Mesenchymal stem cell (in vitro differentiated cells and primary cell): ENCODE results near the gene ZNF407.

Experiments
- DNase-seq: peaks from one replicate; pipeline ENCODE4 v3.0.0-alpha.2; 2013
- H2AFZ ChIP-seq: one replicate; pipeline ENCODE4 v1.6.1; 2013; ENCODE audit warnings: low read depth, mild to moderate bottlenecking, control low read depth, inconsistent platforms, low read length, moderate library complexity
- H2AK5ac ChIP-seq: 2 replicates; pipeline ENCODE4 v1.6.1; 2013; ENCODE audit warnings: low read length, moderate library complexity, mild to moderate bottlenecking, inconsistent platforms; ENCODE audit not compliant: severe bottlenecking
- H2BK120ac ChIP-seq: one replicate; pipeline ENCODE4 v1.6.1; 2013; ENCODE audit warnings: low read depth, mild to moderate bottlenecking, inconsistent platforms, low read length, moderate library complexity
- H2BK12ac ChIP-seq, 2 experiments: one replicate each; pipeline ENCODE4 v1.6.1; 2013; ENCODE audit warnings: inconsistent platforms in 2 of 2, low read length in 2 of 2, mild to moderate bottlenecking in 2 of 2, moderate library complexity in 2 of 2, control low read depth in 1 of 2
- H2BK15ac ChIP-seq: one replicate; pipeline ENCODE4 v1.6.1; 2013; ENCODE audit warnings: mild to moderate bottlenecking, low read depth, inconsistent platforms; ENCODE audit not compliant: poor library complexity, severe bottlenecking
- H2BK5ac ChIP-seq: 2 replicates; pipeline ENCODE4 v1.6.1; 2013; ENCODE audit warnings: low read depth, mild to moderate bottlenecking, low read length, control low read depth, inconsistent platforms; ENCODE audit not compliant: poor library complexity, severe bottlenecking
- H3K14ac ChIP-seq, 2 experiments: one replicate each; pipeline ENCODE4 v1.6.1; 2013; ENCODE audit warnings: inconsistent platforms in 2 of 2, low read length in 2 of 2, control low read depth in 1 of 2, mild to moderate bottlenecking in 1 of 2, moderate library complexity in 1 of 2
- H3K18ac ChIP-seq, 2 experiments: one replicate each; pipeline ENCODE4 v1.6.1; 2013; ENCODE audit warnings: inconsistent platforms in 2 of 2, low read length in 2 of 2, control low read depth in 1 of 2, low read depth in 1 of 2, mild to moderate bottlenecking in 1 of 2
- H3K23ac ChIP-seq, 2 experiments: one replicate each; pipeline ENCODE4 v1.6.1; 2013; ENCODE audit warnings: inconsistent platforms in 2 of 2, low read length in 2 of 2, mild to moderate bottlenecking in 2 of 2, moderate library complexity in 2 of 2, control low read depth in 1 of 2
- H3K27ac ChIP-seq: 2 replicates; pipeline ENCODE4 v1.5.1; 2013; ENCODE audit warnings: mild to moderate bottlenecking, moderate library complexity, low read length, control low read depth, inconsistent platforms; ENCODE audit not compliant: poor library complexity, severe bottlenecking
- H3K27me3 ChIP-seq, 2 experiments: 2 replicates each; pipeline versions ENCODE4 v1.6.1 to v1.7.0; 2013; ENCODE audit warnings: low read length in 2 of 2, mild to moderate bottlenecking in 2 of 2, moderate library complexity in 2 of 2, control low read depth in 1 of 2, inconsistent platforms in 1 of 2; ENCODE audit not compliant: control insufficient read depth in 1 of 2, insufficient read depth in 1 of 2
- H3K36me3 ChIP-seq, 2 experiments: 2 replicates each; pipeline versions ENCODE4 v1.6.1 to v1.7.0; 2013; ENCODE audit warnings: low read length in 2 of 2, control low read depth in 1 of 2, inconsistent platforms in 1 of 2, low read depth in 1 of 2, mild to moderate bottlenecking in 1 of 2; ENCODE audit not compliant: insufficient read depth in 2 of 2, control insufficient read depth in 1 of 2
- H3K4ac ChIP-seq, 2 experiments: one replicate each; pipeline ENCODE4 v1.6.1; 2013; ENCODE audit warnings: inconsistent platforms in 2 of 2, low read length in 2 of 2, mild to moderate bottlenecking in 2 of 2, moderate library complexity in 2 of 2, control low read depth in 1 of 2, low read depth in 1 of 2
- H3K4me1 ChIP-seq: 2 replicates; pipeline ENCODE4 v1.6.1; 2013; ENCODE audit warnings: low read depth, low read length, control low read depth; ENCODE audit not compliant: control insufficient read depth, insufficient read depth
- H3K4me2 ChIP-seq: 2 replicates; pipeline ENCODE4 v1.6.1; 2013; ENCODE audit warnings: low read length, mild to moderate bottlenecking, inconsistent platforms; ENCODE audit not compliant: poor library complexity, severe bottlenecking
- H3K4me3 ChIP-seq, 2 experiments: 2 replicates each; pipeline versions ENCODE4 v1.5.1 to v1.7.0; 2013; ENCODE audit warnings: low read length in 2 of 2, mild to moderate bottlenecking in 2 of 2, control low read depth in 1 of 2, low read depth in 1 of 2; ENCODE audit not compliant: insufficient read depth in 1 of 2
- H3K79me1 ChIP-seq: replicated peaks from 2 replicates; pipeline ENCODE4 v1.6.1; 2013; ENCODE audit warnings: mild to moderate bottlenecking, control low read depth, low read length, inconsistent platforms; ENCODE audit not compliant: poor library complexity, severe bottlenecking
- H3K9ac ChIP-seq: 2 replicates; pipeline ENCODE4 v1.7.0; 2013; ENCODE audit warnings: mild to moderate bottlenecking, low read length, moderate library complexity
- H3K9me3 ChIP-seq: 2 replicates; pipeline ENCODE4 v1.7.0; 2013; ENCODE audit warnings: mild to moderate bottlenecking, low read length; ENCODE audit not compliant: control insufficient read depth
- H4K8ac ChIP-seq: one replicate; pipeline ENCODE4 v1.6.1; 2013; ENCODE audit warnings: inconsistent platforms, mild to moderate bottlenecking, low read length, moderate library complexity
- H4K91ac ChIP-seq: one replicate; pipeline ENCODE4 v1.6.1; 2013; ENCODE audit warnings: mild to moderate bottlenecking, low read length, inconsistent platforms
- WGBS: methylation state at CpG from one replicate; pipeline ENCODE4 v1.1.7; 2013; ENCODE audit warnings: mixed read lengths; 5-methylcytosine and 5-hydroxymethylcytosine counted together

The ZNF407 gene

DNA sequence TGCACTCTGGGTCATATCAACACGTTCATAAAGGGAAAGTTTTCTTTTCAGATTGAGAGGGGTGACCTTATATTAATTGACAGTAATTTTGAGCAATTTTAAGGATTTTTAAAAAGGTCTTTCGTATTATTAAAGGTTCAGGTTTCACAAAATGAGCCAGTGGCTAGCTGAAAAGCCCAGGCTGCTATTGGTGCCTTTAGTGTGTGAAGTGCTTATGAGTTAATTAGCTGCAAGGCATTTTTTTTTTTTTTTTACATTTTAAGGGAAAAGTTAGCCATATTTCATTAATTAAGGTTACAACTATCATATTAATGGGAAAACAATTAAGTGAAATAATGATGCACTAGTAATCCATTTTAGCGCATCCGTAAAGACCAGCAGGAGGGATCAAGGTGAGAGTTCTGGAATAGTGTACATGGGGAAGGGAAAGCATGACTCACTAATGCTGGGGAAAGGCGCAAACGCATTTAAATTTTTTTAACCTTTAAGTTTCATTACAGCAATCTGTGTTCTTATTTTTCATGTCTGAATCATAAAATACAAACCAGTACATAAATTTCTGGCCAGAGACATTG lies 200.0 kb downstream of the ZNF407 start:
- Histone ChIP-seq H4K91ac (no peak overlapping the region), H3K23ac (no peak overlapping the region), H3K4me1 (peaks cover 2% of the 10 kb centered on the region), H2AFZ (no peak overlapping the region), H3K27me3 (no peaks in the 10 kb centered on the region), H4K8ac (no peak overlapping the region), H3K14ac (no peak overlapping the region), H2BK120ac (no peak overlapping the region), H3K9me3 (no peaks in the 10 kb centered on the region), H2BK5ac (no peak overlapping the region), H3K18ac (no peak overlapping the region), H3K36me3 (no peaks in the 10 kb centered on the region), H2BK15ac (no peak overlapping the region), H2AK5ac (no peak overlapping the region), H3K4ac (no peak overlapping the region), H2BK12ac (no peak overlapping the region), H3K27ac (no peak overlapping the region), H3K9ac (peak overlapping the region; percentile 71), H3K4me2 (no peak overlapping the region), H3K4me3 (peak overlapping the region in 1 of 2 experiments; percentile 65), H3K79me1 (peaks cover 4% of the 10 kb centered on the region)
- no peak for DNase-seq
- WGBS = 94% methylated on average over 4 of the region's 6 CpGs

- H3K79me1 ChIP-seq = peaks cover 4% of the 10 kb centered on the region
- H2BK15ac ChIP-seq = no peak overlapping the region
- H2BK12ac ChIP-seq = no peak overlapping the region
- H3K18ac ChIP-seq = no peak overlapping the region
- no peak overlapping the region for H3K23ac ChIP-seq
- peaks cover 2% of the 10 kb centered on the region for H3K4me1 ChIP-seq
- H3K27ac ChIP-seq = no peak overlapping the region
- 91% methylated on average over 1 of the region's 2 CpGs for WGBS
- no peaks in the 10 kb centered on the region for H3K36me3 ChIP-seq
- no peak overlapping the region for H3K4me2 ChIP-seq
- H4K91ac ChIP-seq = no peak overlapping the region
- H2AK5ac ChIP-seq = no peak overlapping the region
- no peaks in the 10 kb centered on the region for H3K27me3 ChIP-seq
- H2AFZ ChIP-seq = no peak overlapping the region
- H2BK120ac ChIP-seq = no peak overlapping the region
- H3K9me3 ChIP-seq = no peaks in the 10 kb centered on the region
- H2BK5ac ChIP-seq = no peak overlapping the region
- H4K8ac ChIP-seq = no peak overlapping the region
- DNase-seq = no peak
- H3K4ac ChIP-seq = no peak overlapping the region
- H3K14ac ChIP-seq = no peak overlapping the region
- no peak overlapping the region for H3K9ac ChIP-seq
- no peak overlapping the region for H3K4me3 ChIP-seq
Measured at GRCh38 chr18:74799542-74799941, 201.9 kb downstream of the ZNF407 start.

- no peak overlapping the region for H4K8ac ChIP-seq
- DNase-seq = no peak
- H3K27ac ChIP-seq = no peak overlapping the region
- H4K91ac ChIP-seq = no peak overlapping the region
- no peaks in the 10 kb centered on the region for H3K9me3 ChIP-seq
- no peak overlapping the region for H3K4me3 ChIP-seq
- peaks cover 4% of the 10 kb centered on the region for H3K79me1 ChIP-seq
- no peak overlapping the region for H3K18ac ChIP-seq
- H3K9ac ChIP-seq = no peak overlapping the region
- H3K4ac ChIP-seq = no peak overlapping the region
- no peak overlapping the region for H3K14ac ChIP-seq
- H2BK12ac ChIP-seq = no peak overlapping the region
- no peak overlapping the region for H3K4me2 ChIP-seq
- H2AK5ac ChIP-seq = no peak overlapping the region
- no peak overlapping the region for H3K23ac ChIP-seq
- H3K4me1 ChIP-seq = peaks cover 2% of the 10 kb centered on the region
- no peak overlapping the region for H2BK5ac ChIP-seq
- no peaks in the 10 kb centered on the region for H3K36me3 ChIP-seq
- H2AFZ ChIP-seq = no peak overlapping the region
- H2BK120ac ChIP-seq = no peak overlapping the region
- H3K27me3 ChIP-seq = no peaks in the 10 kb centered on the region
- no peak overlapping the region for H2BK15ac ChIP-seq
Measured at GRCh38 chr18:74800098-74800497, 202.4 kb downstream of the ZNF407 start.

GRCh38 chr18:74803117-74803516 lies 205.4 kb downstream of the ZNF407 start:
- H3K9ac ChIP-seq = peak overlapping the region; percentile 77
- H4K8ac ChIP-seq = no peak overlapping the region
- H3K4me1 ChIP-seq = peaks cover 5% of the 10 kb centered on the region
- H3K4ac ChIP-seq = no peak overlapping the region
- no peak overlapping the region for H3K23ac ChIP-seq
- 84% methylated on average over 4 of the region's 4 CpGs for WGBS
- H2BK15ac ChIP-seq = no peak overlapping the region
- H3K27ac ChIP-seq = no peak overlapping the region
- no peak overlapping the region for H2AK5ac ChIP-seq
- H3K79me1 ChIP-seq = peaks cover 4% of the 10 kb centered on the region
- H4K91ac ChIP-seq = no peak overlapping the region
- no peaks in the 10 kb centered on the region for H3K27me3 ChIP-seq
- no peak overlapping the region for H3K14ac ChIP-seq
- no peaks in the 10 kb centered on the region for H3K36me3 ChIP-seq
- no peak overlapping the region for H2BK5ac ChIP-seq
- DNase-seq = no peak
- H3K9me3 ChIP-seq = no peaks in the 10 kb centered on the region
- H3K18ac ChIP-seq = no peak overlapping the region
- H2BK12ac ChIP-seq = no peak overlapping the region
- no peak overlapping the region for H2AFZ ChIP-seq
- peak overlapping the region in 1 of 2 experiments; percentile 69 for H3K4me3 ChIP-seq
- H3K4me2 ChIP-seq = no peak overlapping the region
- H2BK120ac ChIP-seq = no peak overlapping the region
